ENCODE results near the gene ARCN1. TPM values are rescaled to one million over a fixed set of nuclear protein-coding genes. Genes with fewer than 3 reads are reported as not detected.

The ARCN1 gene
- total and polyA plus RNA-seq, 4 donors, result 67.6 to 170 (median 98.3) TPM

DNA sequence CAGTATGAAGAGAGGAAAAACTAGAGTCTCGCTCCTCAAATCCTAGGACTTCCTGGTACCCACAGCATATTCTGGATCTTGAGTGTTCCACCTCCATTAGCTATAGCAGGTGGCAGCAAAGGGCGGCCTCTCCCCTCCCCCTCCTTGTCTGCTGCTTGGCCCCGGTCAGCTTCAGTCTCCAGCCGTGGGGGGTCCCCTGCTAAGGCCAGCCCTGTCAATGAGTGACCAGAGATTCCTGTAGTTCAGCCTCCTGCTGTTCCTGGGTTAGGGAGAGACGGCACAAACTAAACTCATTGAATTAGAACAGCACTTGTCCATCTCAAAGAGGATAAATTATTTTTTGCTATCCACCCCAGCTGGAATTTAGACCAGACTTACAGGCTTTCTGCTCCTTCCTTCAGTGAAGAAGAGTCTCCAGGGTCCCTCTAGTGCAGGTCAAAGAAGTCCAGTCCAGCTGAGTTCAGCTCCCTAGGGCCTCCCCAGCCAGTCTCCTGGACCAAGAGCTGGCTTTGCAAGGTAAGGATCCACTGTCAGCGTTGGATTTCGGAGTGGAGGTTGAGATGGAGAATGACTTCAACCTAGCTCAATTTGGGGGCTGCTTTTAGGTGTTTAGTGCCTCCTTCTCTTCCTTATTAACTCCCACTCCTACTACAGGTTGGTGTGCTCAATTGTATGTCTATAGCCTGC is 34.1 kb downstream of the ARCN1 start:
- H3K4me1 ChIP-seq (ENCODE audit: control insufficient read depth in 1 of 2, insufficient read depth in 2 of 2, low read length in 2 of 2), result no peaks in the 10 kb centered on the region
- DNase-seq, result peak in 1 of 2 donors; percentile 69
- no peak overlapping the region for H3K4me3 ChIP-seq (ENCODE audit: low read length in 2 of 2)
- peak overlapping the region; percentile 70 to 73 for H3K27ac ChIP-seq (ENCODE audit: low read depth in 1 of 2, low read length in 2 of 2)
- H3K36me3 ChIP-seq (ENCODE audit: control insufficient read depth in 1 of 2, insufficient read depth in 2 of 2, low read length in 1 of 2), result peaks cover 0 to 5% of the 10 kb centered on the region in 2 donors
- WGBS, 2 donors, result 69 to 73% methylated on average over 7 of the region's 7 CpGs
- intact Hi-C loops (cut with DNase I), result loop anchor here (5.0 kb wide), 2 partner anchors 34 to 51 kb away; partner anchors contain the start of gene ARCN1 (in 2 of the 2)
- no peak for ATAC-seq (ENCODE audit: low FRiP score)
- H3K9me3 ChIP-seq (ENCODE audit: control insufficient read depth, low read length), result no peaks in the 10 kb centered on the region
- no peaks in the 10 kb centered on the region for H3K27me3 ChIP-seq (ENCODE audit: control insufficient read depth in 1 of 2, insufficient read depth in 2 of 2, low read length in 1 of 2)

DNA sequence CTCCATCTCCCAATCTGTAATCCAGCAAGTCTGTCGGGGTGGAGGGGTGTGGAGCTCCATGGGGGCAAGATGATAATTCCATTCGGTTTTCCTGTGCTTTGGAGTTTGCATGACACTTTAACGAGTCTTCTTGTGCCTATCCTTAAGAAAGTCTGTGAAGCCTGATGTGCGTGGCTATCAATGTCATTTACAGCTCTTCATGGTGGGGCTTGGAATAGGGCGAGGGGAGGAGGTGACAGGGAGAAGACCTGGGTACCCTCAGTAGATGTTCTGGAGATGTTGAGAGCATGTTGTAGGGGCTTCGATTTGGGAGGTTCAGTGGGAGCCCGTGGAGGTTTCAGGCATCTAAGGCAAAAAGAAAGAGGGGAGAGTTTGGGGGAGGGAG is 34.6 kb downstream of the ARCN1 start:
- WGBS, 2 donors, result 78 to 79% methylated on average over 7 of the region's 7 CpGs
- peak in 1 of 2 donors; percentile 35 for DNase-seq
- intact Hi-C loops (cut with DNase I), result loop anchor here (5.0 kb wide), 2 partner anchors 35 to 50 kb away; partner anchors contain the start of gene ARCN1 (in 2 of the 2)

DNA sequence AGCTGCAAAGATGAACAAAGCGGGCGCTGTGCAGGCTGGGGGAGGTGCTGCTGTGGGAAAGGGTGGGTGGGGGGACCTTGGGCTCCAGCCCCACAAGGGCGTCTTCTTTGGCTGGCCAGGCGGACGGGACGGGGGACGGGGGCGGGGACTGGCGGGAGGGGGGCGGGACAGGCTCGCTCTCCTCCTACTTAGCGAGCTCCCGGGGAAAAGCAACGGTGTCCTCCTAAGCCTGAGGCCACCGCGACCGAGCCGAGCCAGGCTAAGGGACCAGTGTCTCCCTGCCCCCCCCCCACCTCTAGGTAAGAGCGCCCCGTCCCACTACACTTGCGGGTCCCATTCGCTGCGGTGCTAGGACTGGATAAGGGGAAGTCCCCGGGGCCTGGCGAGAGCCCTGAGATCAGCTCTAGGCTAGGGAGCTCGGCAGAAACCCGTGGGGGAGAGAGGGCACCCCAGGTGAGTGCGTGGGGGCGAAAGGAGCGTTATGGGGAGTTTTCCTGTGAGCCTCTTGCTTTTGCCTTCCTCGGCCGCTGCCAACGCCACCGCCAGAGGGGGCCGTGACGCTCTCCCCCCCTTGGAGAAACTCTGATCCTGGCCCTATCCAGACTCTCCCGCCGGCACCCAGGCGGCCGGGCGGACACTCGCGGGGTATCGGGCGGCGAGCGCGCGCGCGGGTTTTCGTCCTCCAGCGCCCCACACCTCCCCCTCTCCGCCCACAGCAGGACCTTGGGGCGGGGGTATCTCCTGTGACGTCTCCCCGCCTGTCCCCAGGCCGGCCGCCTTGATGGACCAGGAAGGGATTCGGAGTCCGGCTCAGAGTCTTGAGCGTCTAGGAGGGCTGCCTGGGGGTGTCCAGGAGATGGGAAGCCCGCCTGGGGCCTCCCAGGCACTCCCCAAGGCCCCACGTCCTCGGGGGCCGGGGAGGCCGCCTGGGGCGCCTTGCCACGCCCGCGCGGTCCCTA is 35.5 kb downstream of the ARCN1 start, which contains the start of gene PHLDB1:
Gene PHLDB1, plus strand, starts transcription at position 215 of the 959 bp plus-strand sequence. CDS start 6,222 bp downstream, outside the sequence.
- intact Hi-C loops (cut with DNase I), result loop anchor here (1.0 to 5.0 kb wide), 3 partner anchors 12 to 50 kb away; partner anchors contain the start of gene ARCN1 (in 2 of the 2)
- peaks cover 0 to 2% of the 10 kb centered on the region in 2 donors for H3K4me1 ChIP-seq (ENCODE audit: control insufficient read depth in 1 of 2, insufficient read depth in 2 of 2, low read length in 2 of 2)
- peak within 1 kb of the TSS; percentile 48 to 92 for H3K27ac ChIP-seq (ENCODE audit: low read depth in 1 of 2, low read length in 2 of 2)
- H3K36me3 ChIP-seq (ENCODE audit: control insufficient read depth in 1 of 2, insufficient read depth in 2 of 2, low read length in 1 of 2), result no peaks in the 10 kb centered on the region
- H3K27me3 ChIP-seq (ENCODE audit: control insufficient read depth in 1 of 2, insufficient read depth in 2 of 2, low read length in 1 of 2), result no peaks in the 10 kb centered on the region
- H3K9me3 ChIP-seq (ENCODE audit: control insufficient read depth, low read length), result no peaks in the 10 kb centered on the region
- peak within 1 kb of the TSS; percentile 73 to 76 for H3K4me3 ChIP-seq (ENCODE audit: low read length in 2 of 2)
- ATAC-seq (ENCODE audit: low FRiP score) (peak; percentile 57), DNase-seq (peak; percentile 75 to 92)
- 1% methylated on average over 51 to 72 of the region's 72 CpGs for WGBS, 2 donors

More for the DNA sequence above, 34.6 kb downstream of the ARCN1 start:
- Histone ChIP-seq H3K4me1 (ENCODE audit: control insufficient read depth in 1 of 2, insufficient read depth in 2 of 2, low read length in 2 of 2) (no peaks in the 10 kb centered on the region), H3K27ac (ENCODE audit: low read depth in 1 of 2, low read length in 2 of 2) (peak overlapping the region; percentile 13 to 17), H3K27me3 (ENCODE audit: control insufficient read depth in 1 of 2, insufficient read depth in 2 of 2, low read length in 1 of 2) (no peaks in the 10 kb centered on the region), H3K9me3 (ENCODE audit: control insufficient read depth, low read length) (no peaks in the 10 kb centered on the region), H3K36me3 (ENCODE audit: control insufficient read depth in 1 of 2, insufficient read depth in 2 of 2, low read length in 1 of 2) (peaks cover 0 to 5% of the 10 kb centered on the region in 2 donors), H3K4me3 (ENCODE audit: low read length in 2 of 2) (no peak overlapping the region)
- ATAC-seq (ENCODE audit: low FRiP score), result no peak

DNA sequence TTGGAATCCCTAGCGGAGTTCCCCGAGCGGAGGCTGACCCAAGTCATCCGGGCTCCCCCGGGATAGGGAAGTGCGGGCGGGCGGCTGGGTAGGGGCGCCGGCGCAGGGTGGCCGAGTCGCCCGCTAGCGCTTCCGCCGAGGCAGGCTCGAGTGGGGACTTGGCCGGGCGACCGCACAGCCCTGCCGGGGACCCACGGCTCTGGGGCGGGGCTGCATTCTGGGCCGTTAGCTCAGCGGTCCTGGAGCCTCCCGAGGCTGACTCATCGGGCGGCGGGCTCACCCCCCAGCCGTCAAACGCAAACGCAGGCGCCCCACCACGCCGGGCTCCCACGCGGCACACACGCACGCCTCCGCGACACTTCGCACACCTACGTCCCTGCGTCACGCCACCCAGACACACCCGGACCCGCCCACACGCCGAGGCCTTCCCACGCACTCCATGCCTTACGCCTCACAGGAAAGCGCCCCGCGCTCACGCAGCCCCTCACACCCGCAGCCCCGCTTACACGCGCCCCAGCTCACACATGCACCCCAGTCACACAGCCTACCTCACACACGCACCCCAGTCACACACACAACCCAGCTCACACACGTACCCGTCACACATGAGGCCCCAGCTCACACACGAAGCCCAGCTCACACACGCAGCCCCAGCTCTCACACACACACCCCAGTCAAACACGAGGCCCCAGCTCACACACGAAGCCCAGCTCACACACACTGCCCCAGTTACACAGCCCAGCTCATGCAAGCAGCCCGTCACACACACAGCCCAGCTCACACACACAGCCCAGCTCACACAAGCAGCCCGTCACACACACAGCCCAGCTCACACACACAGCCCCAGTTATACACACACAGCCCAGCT is 36.4 kb downstream of the ARCN1 start:
- intact Hi-C loops (cut with DNase I), result loop anchor here (1.0 to 5.0 kb wide), 3 partner anchors 11 to 49 kb away; partner anchors contain the start of gene ARCN1 (in 2 of the 2)
- WGBS, 2 donors, result 8 to 9% methylated on average over 61 to 69 of the region's 69 CpGs
- peak; percentile 84 for ATAC-seq (ENCODE audit: low FRiP score)
- DNase-seq, result peak; percentile 90 to 96
- Histone ChIP-seq H3K36me3 (ENCODE audit: control insufficient read depth in 1 of 2, insufficient read depth in 2 of 2, low read length in 1 of 2) (no peaks in the 10 kb centered on the region), H3K4me1 (ENCODE audit: control insufficient read depth in 1 of 2, insufficient read depth in 2 of 2, low read length in 2 of 2) (peaks cover 0 to 2% of the 10 kb centered on the region in 2 donors), H3K27ac (ENCODE audit: low read depth in 1 of 2, low read length in 2 of 2) (peak overlapping the region; percentile 71 to 92), H3K4me3 (ENCODE audit: low read length in 2 of 2) (peak overlapping the region; percentile 73 to 76), H3K27me3 (ENCODE audit: control insufficient read depth in 1 of 2, insufficient read depth in 2 of 2, low read length in 1 of 2) (no peaks in the 10 kb centered on the region), H3K9me3 (ENCODE audit: control insufficient read depth, low read length) (no peaks in the 10 kb centered on the region)

DNA sequence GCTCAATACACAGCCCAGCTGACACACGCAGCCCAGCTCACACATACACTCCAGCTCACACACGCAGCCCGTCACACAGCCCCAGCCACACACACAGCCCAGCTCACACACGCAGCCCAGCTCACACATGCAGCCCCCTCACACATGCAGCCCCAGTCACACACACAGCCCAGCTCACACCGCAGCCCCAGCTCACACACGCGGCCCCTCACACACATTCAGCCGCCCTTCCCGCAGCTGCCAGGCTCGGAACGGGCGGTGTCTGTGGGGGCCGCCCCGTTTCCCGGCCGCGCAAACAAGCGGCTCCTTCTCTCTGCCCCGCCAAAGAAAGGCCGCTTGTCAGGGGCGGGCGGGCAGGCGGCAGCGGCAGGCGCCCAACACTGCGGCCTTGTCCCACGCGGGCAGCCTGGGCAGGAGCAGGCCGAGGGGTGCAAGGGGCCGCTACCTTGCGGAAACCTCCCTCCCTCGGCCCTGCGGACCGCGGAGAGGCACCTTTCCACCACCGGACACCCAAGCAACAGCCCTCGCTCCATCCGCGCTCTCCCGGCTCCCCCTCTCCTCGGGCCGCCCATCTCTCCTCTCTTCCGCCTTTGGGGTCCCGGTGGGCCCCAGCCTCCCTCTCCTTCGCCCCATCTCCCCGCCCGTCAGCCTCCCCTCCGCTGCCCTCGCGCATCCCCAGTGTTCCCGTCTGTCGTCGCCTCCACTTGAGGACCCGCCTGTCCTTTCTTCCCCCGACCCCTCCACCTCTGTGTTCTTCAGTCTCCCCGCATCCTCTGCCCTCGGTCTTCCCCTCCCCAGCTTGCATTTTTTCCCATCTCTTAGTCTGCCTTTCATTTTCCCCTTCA is 37.4 kb downstream of the ARCN1 start:
- peaks cover 0 to 2% of the 10 kb centered on the region in 2 donors for H3K4me1 ChIP-seq (ENCODE audit: control insufficient read depth in 1 of 2, insufficient read depth in 2 of 2, low read length in 2 of 2)
- H3K9me3 ChIP-seq (ENCODE audit: control insufficient read depth, low read length), result no peaks in the 10 kb centered on the region
- H3K4me3 ChIP-seq (ENCODE audit: low read length in 2 of 2), result no peak overlapping the region
- peaks cover 0 to 2% of the 10 kb centered on the region in 2 donors for H3K36me3 ChIP-seq (ENCODE audit: control insufficient read depth in 1 of 2, insufficient read depth in 2 of 2, low read length in 1 of 2)
- no peaks in the 10 kb centered on the region for H3K27me3 ChIP-seq (ENCODE audit: control insufficient read depth in 1 of 2, insufficient read depth in 2 of 2, low read length in 1 of 2)
- peak overlapping the region in 1 of 2 donors; percentile 71 for H3K27ac ChIP-seq (ENCODE audit: low read depth in 1 of 2, low read length in 2 of 2)
- ATAC-seq (ENCODE audit: low FRiP score) (peak; percentile 0), DNase-seq (peak in 1 of 2 donors; percentile 79)
- intact Hi-C loops (cut with DNase I), result loop anchor here (5.0 kb wide), 2 partner anchors 37 to 48 kb away; partner anchors contain the start of gene ARCN1 (in 2 of the 2)
- 70 to 83% methylated on average over 51 to 57 of the region's 57 CpGs for WGBS, 2 donors

DNA sequence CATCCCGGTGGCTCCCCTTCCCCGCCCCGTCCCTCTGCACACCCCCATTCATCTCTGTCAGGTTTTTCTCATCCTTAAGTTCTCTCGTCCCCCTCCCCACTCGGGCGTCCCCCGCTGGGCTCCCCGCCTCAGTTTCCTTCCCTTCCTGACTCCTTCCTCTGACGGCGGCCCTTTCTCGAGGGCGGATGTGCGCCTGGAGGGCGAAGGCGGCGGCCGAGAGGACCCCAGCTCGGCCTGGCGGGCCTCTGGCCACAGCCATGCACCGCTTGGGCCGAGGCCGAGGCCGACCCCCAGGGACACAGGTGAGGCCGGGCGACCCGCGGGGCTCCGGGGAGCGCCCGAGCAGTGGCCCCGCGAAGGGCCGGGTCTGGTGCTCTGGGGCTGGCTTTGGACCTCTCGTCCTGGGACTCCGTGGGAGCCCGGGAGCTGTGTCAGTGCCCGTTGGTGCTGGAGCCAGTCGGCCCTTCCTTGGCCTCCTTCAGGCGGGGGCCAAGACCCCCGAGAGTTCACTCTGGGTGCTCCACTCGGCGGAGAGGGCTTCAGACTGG is 38.1 kb downstream of the ARCN1 start:
- DNase-seq (peak in 1 of 2 donors; percentile 79), ATAC-seq (ENCODE audit: low FRiP score) (no peak)
- 51 to 52% methylated on average over 33 to 42 of the region's 42 CpGs for WGBS, 2 donors
- Histone ChIP-seq H3K9me3 (ENCODE audit: control insufficient read depth, low read length) (no peaks in the 10 kb centered on the region), H3K27me3 (ENCODE audit: control insufficient read depth in 1 of 2, insufficient read depth in 2 of 2, low read length in 1 of 2) (no peaks in the 10 kb centered on the region), H3K4me1 (ENCODE audit: control insufficient read depth in 1 of 2, insufficient read depth in 2 of 2, low read length in 2 of 2) (peaks cover 0 to 2% of the 10 kb centered on the region in 2 donors), H3K36me3 (ENCODE audit: control insufficient read depth in 1 of 2, insufficient read depth in 2 of 2, low read length in 1 of 2) (peaks cover 0 to 3% of the 10 kb centered on the region in 2 donors), H3K27ac (ENCODE audit: low read depth in 1 of 2, low read length in 2 of 2) (peak overlapping the region; percentile 14 to 30), H3K4me3 (ENCODE audit: low read length in 2 of 2) (peak overlapping the region in 1 of 2 donors; percentile 52)
- intact Hi-C loops (cut with DNase I), result no loop called here

DNA sequence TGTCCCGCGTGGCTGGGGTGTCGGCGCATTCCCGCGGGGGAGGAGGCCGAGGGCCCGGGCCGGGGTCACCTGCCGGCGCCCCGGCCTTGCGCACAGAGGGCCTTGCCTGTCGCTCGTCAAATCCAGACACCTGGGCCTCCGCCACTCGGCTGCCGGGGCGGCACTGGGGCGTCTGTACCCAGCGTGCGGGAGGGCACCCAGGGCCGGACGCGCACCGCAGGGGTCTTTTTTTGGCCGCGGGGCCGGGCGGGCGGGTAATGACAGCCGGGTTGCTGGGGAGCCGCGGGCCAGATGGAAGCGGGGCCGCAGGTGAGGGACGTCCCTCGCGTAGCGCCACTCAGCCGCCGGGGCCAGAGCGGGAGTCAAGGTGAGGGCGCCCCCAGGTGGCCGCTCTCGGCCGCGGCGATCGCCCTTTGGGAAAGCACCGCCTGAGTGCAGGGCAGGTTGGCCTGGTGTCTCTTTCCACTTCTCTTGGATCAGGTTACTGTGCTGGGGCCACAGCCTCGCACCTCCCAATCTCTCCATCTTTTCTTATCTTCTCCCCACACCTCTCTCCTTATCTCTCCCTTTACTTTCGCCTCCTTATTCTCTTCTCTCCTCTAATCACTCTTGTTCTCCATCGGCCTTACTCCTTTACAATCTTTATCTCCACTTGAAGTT is 38.7 kb downstream of the ARCN1 start:
- 11 to 13% methylated on average over 46 to 54 of the region's 54 CpGs for WGBS, 2 donors
- Histone ChIP-seq H3K27me3 (ENCODE audit: control insufficient read depth in 1 of 2, insufficient read depth in 2 of 2, low read length in 1 of 2) (no peaks in the 10 kb centered on the region), H3K4me3 (ENCODE audit: low read length in 2 of 2) (peak overlapping the region in 1 of 2 donors; percentile 52), H3K9me3 (ENCODE audit: control insufficient read depth, low read length) (no peaks in the 10 kb centered on the region), H3K4me1 (ENCODE audit: control insufficient read depth in 1 of 2, insufficient read depth in 2 of 2, low read length in 2 of 2) (peaks cover 0 to 2% of the 10 kb centered on the region in 2 donors), H3K27ac (ENCODE audit: low read depth in 1 of 2, low read length in 2 of 2) (peak overlapping the region; percentile 14 to 30), H3K36me3 (ENCODE audit: control insufficient read depth in 1 of 2, insufficient read depth in 2 of 2, low read length in 1 of 2) (peaks cover 0 to 4% of the 10 kb centered on the region in 2 donors)
- ATAC-seq (ENCODE audit: low FRiP score) (peak; percentile 70), DNase-seq (peak; percentile 86 to 94)
- intact Hi-C loops (cut with DNase I), result no loop called here
